Thoracic aorta (tissue), 2 donors: ENCODE measurements around the gene NDC1. TPM values are rescaled to one million over a fixed set of nuclear protein-coding genes. Genes with fewer than 3 reads are reported as not detected.

ENCODE experiments used
- ATAC-seq: fragments of 150-250 bp; one replicate; pipeline ENCODE4 v1.8.0; 2017; ENCODE audit warnings: low read depth; ENCODE audit not compliant: insufficient number of reproducible peaks, low FRiP score
- DNase-seq: peaks from one replicate; pipeline ENCODE4 v3.0.0-alpha.2; 2020; ENCODE audit warnings: low spot score
- H3K27ac ChIP-seq, 2 donors: fragments of 200-600 bp; sonication (generic); 1 replicate in 1 of 2; 2 replicates in 1 of 2; pipeline ENCODE4 v1.5.1; 2016; ENCODE audit warnings: mild to moderate bottlenecking in 2 of 2, moderate library complexity in 2 of 2
- H3K27me3 ChIP-seq: fragments of 200-600 bp; sonication (generic); replicated peaks from 2 replicates; pipeline ENCODE4 v1.6.0; 2016; ENCODE audit warnings: mild to moderate bottlenecking; ENCODE audit not compliant: insufficient read depth
- H3K36me3 ChIP-seq: fragments of 200-600 bp; sonication (generic); one replicate; pipeline ENCODE4 v1.5.1; 2016
- H3K4me1 ChIP-seq, 2 donors: fragments of 200-600 bp; sonication (generic); 1 replicate in 1 of 2; 2 replicates in 1 of 2; pipeline versions ENCODE4 v1.5.1 to v1.6.0; 2016; ENCODE audit warnings: low read depth in 2 of 2, mild to moderate bottlenecking in 1 of 2; ENCODE audit not compliant: control insufficient read depth in 1 of 2
- H3K4me3 ChIP-seq: fragments of 200-600 bp; sonication (generic); 2 replicates; pipeline ENCODE4 v1.5.1; 2016; ENCODE audit warnings: mild to moderate bottlenecking
- H3K9me3 ChIP-seq: fragments of 200-600 bp; sonication (generic); 2 replicates; pipeline ENCODE4 v1.5.1; 2016
- CTCF ChIP-seq: fragments of 200-600 bp; sonication (generic); IDR thresholded peaks from one replicate; pipeline ENCODE4 v1.5.1; 2019; ENCODE audit warnings: antibody characterized with exemption
- total RNA-seq, 2 donors: library from RNA; depleted of rRNA; stranded (reverse); fragments of >200 nt; gene quantifications; one replicate each; pipeline versions ENCODE4 v1.1.0 to v1.2.3, GENCODE V29; 2016

NDC1 gene
- total RNA-seq, 2 donors from 2014 or later = 4.2 to 14.6 TPM

GRCh38 chr1:53740621-53741105, 97.4 kb downstream of the NDC1 start:
- DNase-seq (no peak), ATAC-seq (no peak)
- no peak for TF ChIP-seq CTCF
- Histone ChIP-seq H3K9me3 (no peaks in the 10 kb centered on the region), H3K27ac (no peak overlapping the region), H3K27me3 (no peaks in the 10 kb centered on the region), H3K36me3 (no peaks in the 10 kb centered on the region), H3K4me3 (no peak overlapping the region), H3K4me1 (peaks cover 3 to 18% of the 10 kb centered on the region in 2 donors)

GRCh38 chr1:53739109-53739681, 98.9 kb downstream of the NDC1 start, which contains the start of gene GLIS1:
TSS of gene GLIS1 (minus strand) at chr1:53739164. CDS start at chr1:53738064, 1,100 bp downstream.
- Histone ChIP-seq H3K4me3 (peak within 1 kb of the TSS; percentile 72), H3K27me3 (no peaks in the 10 kb centered on the region), H3K4me1 (peaks cover 3 to 18% of the 10 kb centered on the region in 2 donors), H3K36me3 (no peaks in the 10 kb centered on the region), H3K27ac (no peak within 1 kb of the TSS), H3K9me3 (no peaks in the 10 kb centered on the region)
- no peak for DNase-seq
- TF ChIP-seq CTCF = no peak
- ATAC-seq = peak; percentile 40

- Histone ChIP-seq H3K4me1 (peaks cover 3 to 18% of the 10 kb centered on the region in 2 donors), H3K27ac (no peak overlapping the region), H3K4me3 (peak overlapping the region; percentile 72), H3K27me3 (no peaks in the 10 kb centered on the region), H3K9me3 (no peaks in the 10 kb centered on the region), H3K36me3 (no peaks in the 10 kb centered on the region)
- no peak for ATAC-seq
- DNase-seq = no peak
- no peak for TF ChIP-seq CTCF
Observed at GRCh38 chr1:53738205-53739108, 99.6 kb downstream of the NDC1 start.

- H3K9me3 ChIP-seq = no peaks in the 10 kb centered on the region
- ATAC-seq = no peak
- DNase-seq = no peak
- H3K27ac ChIP-seq = no peak overlapping the region
- H3K4me3 ChIP-seq = peak overlapping the region; percentile 72
- no peak for TF ChIP-seq CTCF
- peaks cover 3 to 18% of the 10 kb centered on the region in 2 donors for H3K4me1 ChIP-seq
- H3K27me3 ChIP-seq = no peaks in the 10 kb centered on the region
- H3K36me3 ChIP-seq = no peaks in the 10 kb centered on the region
Observed at GRCh38 chr1:53737648-53738204, 100.4 kb downstream of the NDC1 start.

GRCh38 chr1:53736290-53736689, 101.8 kb downstream of the NDC1 start:
- Histone ChIP-seq H3K9me3 (no peaks in the 10 kb centered on the region), H3K4me3 (no peak overlapping the region), H3K36me3 (no peaks in the 10 kb centered on the region), H3K27ac (no peak overlapping the region), H3K4me1 (peaks cover 3 to 18% of the 10 kb centered on the region in 2 donors), H3K27me3 (no peaks in the 10 kb centered on the region)
- ATAC-seq (no peak), DNase-seq (no peak)
- TF ChIP-seq CTCF = no peak
